HUES48 (cell line): ENCODE measurements around the gene TAB2.

Source experiments
- H3K27ac ChIP-seq: one replicate; pipeline ENCODE4 v1.7.0; 2013; ENCODE audit warnings: low read depth, low read length, inconsistent platforms
- H3K27me3 ChIP-seq: 2 replicates; pipeline ENCODE4 v1.6.1; 2013; ENCODE audit warnings: mild to moderate bottlenecking, low read length; ENCODE audit not compliant: control insufficient read depth, insufficient read depth
- H3K36me3 ChIP-seq: 2 replicates; pipeline ENCODE4 v1.6.1; 2013; ENCODE audit warnings: low read length; ENCODE audit not compliant: control insufficient read depth, insufficient read depth
- H3K4me1 ChIP-seq: 2 replicates; pipeline ENCODE4 v1.6.1; 2013; ENCODE audit warnings: mild to moderate bottlenecking, low read length; ENCODE audit not compliant: control insufficient read depth, insufficient read depth
- H3K4me3 ChIP-seq: 2 replicates; pipeline ENCODE4 v1.5.1; 2013; ENCODE audit warnings: mild to moderate bottlenecking, low read depth, low read length
- H3K9ac ChIP-seq: 2 replicates; pipeline ENCODE4 v1.6.1; 2013; ENCODE audit warnings: mild to moderate bottlenecking, low read depth, low read length, moderate library complexity
- H3K9me3 ChIP-seq: 2 replicates; pipeline ENCODE4 v1.6.1; 2013; ENCODE audit warnings: low read length; ENCODE audit not compliant: control insufficient read depth, insufficient read depth

TAB2 gene

DNA sequence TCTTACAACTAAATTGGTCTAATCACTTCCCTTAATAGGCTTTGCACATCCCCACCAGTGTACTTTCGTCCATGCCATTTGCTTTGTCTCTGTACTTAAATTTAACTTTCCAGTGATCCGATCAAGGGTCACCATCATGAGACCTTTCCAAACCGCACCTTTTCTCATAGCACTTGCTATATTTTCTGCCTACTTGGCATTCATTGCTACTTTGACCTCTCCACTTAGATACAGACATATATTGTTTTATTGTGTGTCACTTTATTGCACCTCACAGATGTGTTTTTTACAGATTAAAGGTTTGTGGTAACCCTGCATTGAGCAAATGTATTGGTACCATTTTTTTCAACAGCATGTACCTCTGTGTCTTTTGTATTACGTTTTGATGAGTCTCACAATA, 97.3 kb downstream of the TAB2 start:
- Histone ChIP-seq H3K9ac (no peak overlapping the region), H3K4me1 (no peaks in the 10 kb centered on the region), H3K27ac (no peak overlapping the region), H3K4me3 (no peak overlapping the region), H3K27me3 (no peaks in the 10 kb centered on the region), H3K9me3 (no peaks in the 10 kb centered on the region), H3K36me3 (peaks cover 15% of the 10 kb centered on the region)

DNA sequence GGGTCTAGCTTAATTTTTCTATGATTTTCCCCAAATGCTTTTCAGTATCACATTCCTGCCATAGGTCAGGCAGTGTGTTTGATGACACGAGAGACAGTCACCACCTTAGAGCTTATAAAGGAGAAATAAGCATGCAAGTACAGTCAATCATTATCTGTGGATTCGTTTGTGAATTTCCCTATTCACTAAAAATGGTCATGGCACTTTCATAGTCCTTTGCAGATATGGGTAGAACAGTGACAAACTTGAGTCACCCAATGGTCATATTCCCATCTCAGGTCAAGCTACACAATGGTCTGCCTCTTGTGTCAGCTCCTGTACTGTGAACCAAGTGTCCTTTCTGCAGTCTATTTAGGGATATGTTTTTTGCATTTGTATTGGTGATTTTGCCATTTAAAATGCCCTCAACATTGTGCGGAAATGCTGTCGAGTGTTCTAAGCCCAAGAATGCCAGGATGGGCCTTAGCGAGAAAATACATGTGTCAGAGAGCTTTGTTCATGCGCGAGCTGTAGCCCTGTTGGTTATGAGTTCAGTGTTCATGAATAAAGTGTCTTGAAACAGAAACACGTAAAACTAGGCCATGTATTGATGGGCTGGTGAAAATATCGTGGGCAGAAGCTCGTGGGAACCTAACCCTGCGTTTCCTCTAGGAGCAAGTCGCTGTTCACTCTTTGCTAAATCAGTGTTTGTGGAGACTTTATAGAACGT, 102.3 kb downstream of the TAB2 start:
- no peak overlapping the region for H3K9ac ChIP-seq
- no peak overlapping the region for H3K4me3 ChIP-seq
- H3K4me1 ChIP-seq, result peaks cover 11% of the 10 kb centered on the region
- no peaks in the 10 kb centered on the region for H3K36me3 ChIP-seq
- no peaks in the 10 kb centered on the region for H3K9me3 ChIP-seq
- no peak overlapping the region for H3K27ac ChIP-seq
- H3K27me3 ChIP-seq, result no peaks in the 10 kb centered on the region

- H3K4me3 ChIP-seq, result no peak overlapping the region
- no peaks in the 10 kb centered on the region for H3K27me3 ChIP-seq
- peaks cover 11% of the 10 kb centered on the region for H3K4me1 ChIP-seq
- no peak overlapping the region for H3K9ac ChIP-seq
- H3K9me3 ChIP-seq, result no peaks in the 10 kb centered on the region
- no peaks in the 10 kb centered on the region for H3K36me3 ChIP-seq
- H3K27ac ChIP-seq, result no peak overlapping the region
Observed at GRCh38 chr6:149421132-149421531, 103.6 kb downstream of the TAB2 start.

GRCh38 chr6:149422581-149422980, 105.1 kb downstream of the TAB2 start:
- no peaks in the 10 kb centered on the region for H3K9me3 ChIP-seq
- H3K9ac ChIP-seq, result no peak overlapping the region
- no peak overlapping the region for H3K4me3 ChIP-seq
- peaks cover 11% of the 10 kb centered on the region for H3K4me1 ChIP-seq
- H3K27me3 ChIP-seq, result no peaks in the 10 kb centered on the region
- H3K27ac ChIP-seq, result no peak overlapping the region
- no peaks in the 10 kb centered on the region for H3K36me3 ChIP-seq

GRCh38 chr6:149423964-149424440, 106.5 kb downstream of the TAB2 start:
- no peak overlapping the region for H3K9ac ChIP-seq
- no peaks in the 10 kb centered on the region for H3K36me3 ChIP-seq
- no peaks in the 10 kb centered on the region for H3K27me3 ChIP-seq
- no peaks in the 10 kb centered on the region for H3K9me3 ChIP-seq
- peaks cover 11% of the 10 kb centered on the region for H3K4me1 ChIP-seq
- peak overlapping the region; percentile 22 for H3K27ac ChIP-seq
- no peak overlapping the region for H3K4me3 ChIP-seq

GRCh38 chr6:149425224-149425623, 107.7 kb downstream of the TAB2 start:
- no peaks in the 10 kb centered on the region for H3K27me3 ChIP-seq
- no peak overlapping the region for H3K4me3 ChIP-seq
- H3K36me3 ChIP-seq, result no peaks in the 10 kb centered on the region
- no peak overlapping the region for H3K27ac ChIP-seq
- H3K9ac ChIP-seq, result no peak overlapping the region
- H3K4me1 ChIP-seq, result peaks cover 11% of the 10 kb centered on the region
- H3K9me3 ChIP-seq, result no peaks in the 10 kb centered on the region

DNA sequence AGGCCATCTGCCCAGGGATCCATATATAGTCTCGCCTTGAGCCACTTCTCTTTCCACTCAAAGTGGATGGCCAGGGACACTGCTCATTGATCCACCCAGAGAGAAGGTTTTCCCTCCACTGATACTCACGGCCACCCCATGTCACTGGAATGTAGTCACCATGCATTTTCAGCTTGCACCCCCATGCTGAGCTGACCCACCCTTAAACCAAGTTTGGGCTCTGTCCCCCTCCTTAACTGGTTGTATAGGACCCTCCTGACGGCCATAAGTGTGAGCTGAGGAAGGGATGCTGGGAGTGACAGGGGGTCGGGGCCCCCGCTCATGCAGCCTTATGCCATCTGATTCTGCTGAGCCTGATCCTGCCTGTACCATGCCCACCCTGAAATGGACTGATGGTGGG, 108.2 kb downstream of the TAB2 start:
- no peak overlapping the region for H3K4me3 ChIP-seq
- H3K9me3 ChIP-seq, result no peaks in the 10 kb centered on the region
- no peak overlapping the region for H3K27ac ChIP-seq
- no peaks in the 10 kb centered on the region for H3K36me3 ChIP-seq
- H3K27me3 ChIP-seq, result no peaks in the 10 kb centered on the region
- peaks cover 11% of the 10 kb centered on the region for H3K4me1 ChIP-seq
- no peak overlapping the region for H3K9ac ChIP-seq

DNA sequence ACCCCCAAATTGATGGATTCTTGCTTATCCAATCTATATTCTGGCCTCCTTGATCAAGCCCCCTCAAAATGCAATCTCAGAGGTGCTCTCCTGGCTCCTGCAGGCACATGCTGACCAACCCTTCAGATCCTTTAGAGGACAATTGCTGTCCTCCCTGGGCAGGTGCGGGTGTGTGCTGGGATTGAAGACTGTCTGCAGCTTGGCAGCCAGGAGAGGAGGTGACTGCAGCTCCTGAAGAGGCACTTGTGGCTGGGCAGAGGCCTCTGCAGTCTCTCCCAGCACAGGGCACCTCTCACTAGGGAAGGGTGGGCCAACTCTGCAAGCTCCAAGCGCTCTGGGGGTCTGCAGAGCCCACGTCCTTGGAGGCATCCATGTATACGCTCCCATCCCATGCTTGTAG, 111.1 kb downstream of the TAB2 start:
- Histone ChIP-seq H3K4me3 (no peak overlapping the region), H3K27me3 (no peaks in the 10 kb centered on the region), H3K4me1 (peaks cover 7% of the 10 kb centered on the region), H3K9ac (no peak overlapping the region), H3K27ac (no peak overlapping the region), H3K36me3 (no peaks in the 10 kb centered on the region), H3K9me3 (no peaks in the 10 kb centered on the region)

DNA sequence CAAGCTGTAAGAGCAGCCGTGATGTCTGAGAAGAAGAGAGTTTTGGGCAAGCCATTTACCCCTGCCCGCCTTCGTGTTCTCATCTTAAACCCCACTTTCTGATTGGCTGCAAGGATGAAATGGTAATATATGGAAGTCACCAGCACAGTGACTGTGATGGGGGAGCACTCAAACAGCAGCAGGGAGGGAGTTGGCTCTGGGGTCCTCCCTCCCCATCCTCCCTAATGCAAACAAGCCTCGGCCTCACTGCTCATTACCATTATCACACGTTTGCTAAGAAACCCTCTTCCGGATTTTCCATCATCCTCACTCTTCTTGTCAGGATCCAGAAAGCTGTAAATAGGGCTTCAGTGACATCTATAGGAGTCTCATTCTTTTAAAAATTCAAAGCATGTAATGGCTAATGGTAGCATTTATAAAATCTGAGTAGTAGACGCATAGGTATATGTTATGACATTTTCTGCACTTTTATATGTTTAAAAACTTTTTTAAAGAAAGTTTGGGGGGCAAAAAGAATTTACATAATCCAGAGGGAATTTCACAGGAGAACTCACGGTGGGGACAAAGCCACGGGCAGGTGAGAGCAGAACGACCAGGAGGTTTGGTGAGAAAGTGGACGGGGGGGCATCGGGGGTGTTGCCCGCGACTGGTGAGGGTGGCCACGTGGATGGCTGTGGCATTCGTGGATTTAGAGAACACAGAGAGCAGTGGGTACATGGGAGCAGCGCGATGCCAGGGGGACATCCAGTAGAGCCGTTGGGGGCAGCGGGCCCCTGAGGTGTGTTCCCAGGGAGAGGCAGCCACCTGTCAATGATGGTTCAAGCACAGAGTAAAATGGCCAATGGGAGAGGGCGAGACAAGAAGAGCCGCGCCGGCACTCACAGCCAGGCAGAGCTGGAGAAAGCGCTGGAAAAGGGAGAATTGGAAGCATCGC, 112.2 kb downstream of the TAB2 start:
- H3K27me3 ChIP-seq, result no peaks in the 10 kb centered on the region
- H3K4me1 ChIP-seq, result no peaks in the 10 kb centered on the region
- H3K9me3 ChIP-seq, result no peaks in the 10 kb centered on the region
- H3K4me3 ChIP-seq, result no peak overlapping the region
- H3K36me3 ChIP-seq, result no peaks in the 10 kb centered on the region
- no peak overlapping the region for H3K27ac ChIP-seq
- H3K9ac ChIP-seq, result no peak overlapping the region

DNA sequence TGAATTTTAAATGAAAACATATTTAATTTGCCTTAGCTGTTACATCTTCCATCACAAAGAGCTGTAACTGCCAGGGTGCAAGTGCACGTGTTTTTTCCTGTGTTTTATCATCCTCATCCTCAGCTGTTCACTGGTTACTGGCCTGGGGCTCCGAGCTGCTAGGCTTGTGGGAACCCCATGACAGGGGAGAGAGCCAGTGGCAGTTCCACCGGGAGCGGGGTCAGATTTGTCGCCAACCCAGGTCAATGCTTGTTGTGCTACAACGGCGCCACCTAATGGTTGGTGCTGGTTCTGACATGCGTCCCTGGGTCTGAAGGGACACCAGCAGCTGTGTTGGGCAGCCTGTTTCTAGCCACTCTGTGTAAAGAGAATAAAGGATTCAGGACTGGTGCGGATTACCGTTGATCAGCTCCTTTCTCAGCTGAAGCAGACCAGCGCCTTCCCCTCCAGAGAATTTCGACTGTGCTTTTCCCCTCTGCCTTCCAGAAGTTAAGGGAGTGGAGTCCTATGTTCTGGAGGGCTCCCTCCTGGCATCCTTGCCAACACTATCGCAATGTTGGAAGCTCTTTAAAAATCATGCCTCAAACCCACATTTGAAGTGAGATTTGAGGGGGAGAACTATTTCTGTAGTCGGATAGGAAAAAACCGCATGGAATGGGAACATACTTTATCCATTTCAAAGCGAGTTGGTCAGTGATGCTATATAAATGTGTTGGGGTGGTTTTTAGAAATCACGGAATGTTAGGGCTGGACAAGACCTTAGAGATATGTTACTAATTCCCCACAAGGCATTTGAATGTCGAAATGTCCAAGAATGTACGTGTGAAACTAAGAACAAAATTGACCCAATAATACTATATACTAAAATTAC, 114.6 kb downstream of the TAB2 start:
- Histone ChIP-seq H3K4me1 (no peaks in the 10 kb centered on the region), H3K27me3 (no peaks in the 10 kb centered on the region), H3K9ac (no peak overlapping the region), H3K9me3 (no peaks in the 10 kb centered on the region), H3K27ac (peak overlapping the region; percentile 4), H3K4me3 (no peak overlapping the region), H3K36me3 (no peaks in the 10 kb centered on the region)
